HL-60 (cell line): Measurements from ENCODE around the gene PLAGL1.

Experiments used
- DNase-seq, 2 experiments: peaks; one replicate each; pipeline ENCODE4 v3.0.0-alpha.2; 2010 to 2020; ENCODE audit warnings: low read depth in 1 of 2, low spot score in 1 of 2
- H3K27ac ChIP-seq: fragments of 250-450 bp; sonication (Bioruptor Pico); replicated peaks from 2 replicates; pipeline ENCODE4 v1.5.1; 2020; ENCODE audit warnings: mild to moderate bottlenecking, moderate library complexity
- H3K27me3 ChIP-seq: fragments of 250-450 bp; sonication (Bioruptor Pico); 2 replicates; pipeline ENCODE4 v1.5.1; 2021; ENCODE audit warnings: mild to moderate bottlenecking, moderate library complexity; ENCODE audit not compliant: insufficient read depth, poor library complexity, severe bottlenecking
- H3K4me3 ChIP-seq: replicated peaks from 2 replicates; pipeline ENCODE4 v1.5.1; 2011; ENCODE audit warnings: mild to moderate bottlenecking, control low read depth, low read length; ENCODE audit not compliant: insufficient read depth
- GABPA ChIP-seq: IDR thresholded peaks from 2 replicates; pipeline ENCODE4 v1.6.1; 2012; ENCODE audit warnings: low read depth
- POLR2AphosphoS5 ChIP-seq: IDR thresholded peaks from 2 replicates; pipeline ENCODE4 v1.6.1; 2012; ENCODE audit warnings: low read depth
- SPI1 ChIP-seq: IDR thresholded peaks from 2 replicates; pipeline ENCODE4 v1.6.1; 2012; ENCODE audit warnings: low read depth, mild to moderate bottlenecking, borderline replicate concordance
- TF ChIP-seq, protein P1 (sequence below): IDR thresholded peaks from 2 replicates; pipeline ENCODE4 v1.6.1; 2012; ENCODE audit warnings: low read depth; ENCODE audit not compliant: insufficient replicate concordance
- TF ChIP-seq, protein P2 (sequence below): IDR thresholded peaks from one replicate; pipeline ENCODE4 v1.5.1; 2011; ENCODE audit warnings: low read length, control low read depth, inconsistent platforms; ENCODE audit not compliant: insufficient read depth

PLAGL1 gene

DNA sequence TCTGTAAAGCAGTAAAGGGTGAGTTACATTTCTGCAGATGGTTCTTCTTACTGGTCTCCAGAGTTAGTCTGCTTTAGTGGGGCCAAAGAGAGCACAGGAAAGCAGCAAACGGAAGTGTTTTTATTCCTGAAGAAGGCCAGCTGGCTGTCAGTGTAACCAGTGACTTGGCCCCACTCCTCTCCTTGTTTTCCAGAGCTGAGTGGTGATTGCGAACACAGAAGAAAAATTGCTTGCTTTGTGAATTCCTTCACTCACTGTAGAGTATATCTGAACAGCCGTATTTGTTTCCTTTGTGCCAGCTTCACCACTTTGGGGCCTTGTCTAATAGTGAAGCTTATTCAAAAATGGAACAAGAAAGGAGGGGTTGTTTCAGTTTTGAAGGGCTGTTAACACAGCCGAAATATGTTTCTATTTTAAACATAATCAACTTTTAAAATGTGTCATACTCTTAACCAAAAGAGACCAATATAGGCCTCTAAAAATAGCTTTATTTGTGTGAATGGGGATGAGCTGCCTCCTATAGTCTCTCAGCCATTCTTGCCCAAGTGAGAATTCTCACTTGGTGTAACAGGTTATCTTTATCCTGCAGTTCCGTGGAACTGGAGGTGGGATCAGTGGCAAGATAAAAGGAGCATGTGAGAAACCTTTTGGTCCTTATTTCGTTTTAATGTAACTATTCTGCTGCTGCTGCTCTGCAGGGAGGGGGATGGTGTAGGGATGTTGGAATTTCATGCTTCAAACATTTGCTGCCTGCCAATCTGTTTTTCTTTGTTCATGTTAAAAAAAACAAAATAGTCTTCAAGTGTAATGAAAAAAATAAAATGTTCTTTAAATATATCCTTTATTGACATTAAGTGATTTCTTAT is 105.9 kb downstream of the PLAGL1 start:
- Histone ChIP-seq H3K4me3 (no peak overlapping the region), H3K27me3 (no peaks in the 10 kb centered on the region), H3K27ac (no peak overlapping the region)
- TF ChIP-seq SPI1, result no peak
- no peak for TF ChIP-seq POLR2AphosphoS5
- no peak for TF ChIP-seq GABPA
- TF ChIP-seq, protein P1, sequence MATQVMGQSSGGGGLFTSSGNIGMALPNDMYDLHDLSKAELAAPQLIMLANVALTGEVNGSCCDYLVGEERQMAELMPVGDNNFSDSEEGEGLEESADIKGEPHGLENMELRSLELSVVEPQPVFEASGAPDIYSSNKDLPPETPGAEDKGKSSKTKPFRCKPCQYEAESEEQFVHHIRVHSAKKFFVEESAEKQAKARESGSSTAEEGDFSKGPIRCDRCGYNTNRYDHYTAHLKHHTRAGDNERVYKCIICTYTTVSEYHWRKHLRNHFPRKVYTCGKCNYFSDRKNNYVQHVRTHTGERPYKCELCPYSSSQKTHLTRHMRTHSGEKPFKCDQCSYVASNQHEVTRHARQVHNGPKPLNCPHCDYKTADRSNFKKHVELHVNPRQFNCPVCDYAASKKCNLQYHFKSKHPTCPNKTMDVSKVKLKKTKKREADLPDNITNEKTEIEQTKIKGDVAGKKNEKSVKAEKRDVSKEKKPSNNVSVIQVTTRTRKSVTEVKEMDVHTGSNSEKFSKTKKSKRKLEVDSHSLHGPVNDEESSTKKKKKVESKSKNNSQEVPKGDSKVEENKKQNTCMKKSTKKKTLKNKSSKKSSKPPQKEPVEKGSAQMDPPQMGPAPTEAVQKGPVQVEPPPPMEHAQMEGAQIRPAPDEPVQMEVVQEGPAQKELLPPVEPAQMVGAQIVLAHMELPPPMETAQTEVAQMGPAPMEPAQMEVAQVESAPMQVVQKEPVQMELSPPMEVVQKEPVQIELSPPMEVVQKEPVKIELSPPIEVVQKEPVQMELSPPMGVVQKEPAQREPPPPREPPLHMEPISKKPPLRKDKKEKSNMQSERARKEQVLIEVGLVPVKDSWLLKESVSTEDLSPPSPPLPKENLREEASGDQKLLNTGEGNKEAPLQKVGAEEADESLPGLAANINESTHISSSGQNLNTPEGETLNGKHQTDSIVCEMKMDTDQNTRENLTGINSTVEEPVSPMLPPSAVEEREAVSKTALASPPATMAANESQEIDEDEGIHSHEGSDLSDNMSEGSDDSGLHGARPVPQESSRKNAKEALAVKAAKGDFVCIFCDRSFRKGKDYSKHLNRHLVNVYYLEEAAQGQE, result no peak
- TF ChIP-seq, protein P2, sequence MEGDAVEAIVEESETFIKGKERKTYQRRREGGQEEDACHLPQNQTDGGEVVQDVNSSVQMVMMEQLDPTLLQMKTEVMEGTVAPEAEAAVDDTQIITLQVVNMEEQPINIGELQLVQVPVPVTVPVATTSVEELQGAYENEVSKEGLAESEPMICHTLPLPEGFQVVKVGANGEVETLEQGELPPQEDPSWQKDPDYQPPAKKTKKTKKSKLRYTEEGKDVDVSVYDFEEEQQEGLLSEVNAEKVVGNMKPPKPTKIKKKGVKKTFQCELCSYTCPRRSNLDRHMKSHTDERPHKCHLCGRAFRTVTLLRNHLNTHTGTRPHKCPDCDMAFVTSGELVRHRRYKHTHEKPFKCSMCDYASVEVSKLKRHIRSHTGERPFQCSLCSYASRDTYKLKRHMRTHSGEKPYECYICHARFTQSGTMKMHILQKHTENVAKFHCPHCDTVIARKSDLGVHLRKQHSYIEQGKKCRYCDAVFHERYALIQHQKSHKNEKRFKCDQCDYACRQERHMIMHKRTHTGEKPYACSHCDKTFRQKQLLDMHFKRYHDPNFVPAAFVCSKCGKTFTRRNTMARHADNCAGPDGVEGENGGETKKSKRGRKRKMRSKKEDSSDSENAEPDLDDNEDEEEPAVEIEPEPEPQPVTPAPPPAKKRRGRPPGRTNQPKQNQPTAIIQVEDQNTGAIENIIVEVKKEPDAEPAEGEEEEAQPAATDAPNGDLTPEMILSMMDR, result no peak
- DNase-seq, result no peak

GRCh38 chr6:143900358-143900757 is 107.7 kb downstream of the PLAGL1 start:
- no peak overlapping the region for H3K4me3 ChIP-seq
- H3K27ac ChIP-seq, result no peak overlapping the region
- H3K27me3 ChIP-seq, result no peaks in the 10 kb centered on the region
- DNase-seq, result no peak
- TF ChIP-seq GABPA (no peak), POLR2AphosphoS5 (no peak), SPI1 (no peak)
- TF ChIP-seq, protein P1, result no peak
- TF ChIP-seq, protein P2, result no peak

DNA sequence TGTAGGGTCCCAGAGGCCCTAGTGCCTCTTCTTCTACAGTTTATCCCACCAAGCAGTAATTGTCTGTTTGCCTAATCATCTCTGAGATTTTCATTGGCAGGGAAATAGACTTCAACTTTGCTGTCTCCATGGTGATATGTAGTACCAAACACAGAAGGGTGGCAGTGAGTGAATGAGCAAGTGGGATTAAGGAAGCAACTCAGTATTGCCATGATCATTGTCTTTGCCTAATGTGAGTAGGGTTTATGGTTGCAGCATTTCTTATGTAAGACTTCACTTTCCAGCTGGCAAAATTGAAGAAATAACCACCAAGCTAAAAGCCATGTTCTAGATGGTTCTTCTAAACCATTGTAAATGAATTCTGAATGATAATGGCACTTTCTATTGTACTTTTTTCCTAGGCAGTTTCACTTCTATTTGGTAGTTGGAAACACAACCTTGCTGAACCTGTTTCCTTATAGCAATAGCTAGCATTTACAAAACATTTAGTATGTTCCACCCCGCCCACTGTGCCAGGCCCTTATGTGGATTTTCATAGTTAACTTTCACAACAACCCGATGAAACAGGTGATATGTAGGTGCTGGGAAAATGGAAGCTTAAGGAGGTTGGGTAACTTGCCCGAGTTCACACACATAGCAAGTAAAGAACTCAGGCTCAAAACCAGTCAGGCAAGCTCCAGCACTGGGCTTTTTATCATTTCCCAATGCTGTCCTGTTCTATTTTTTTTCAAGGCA is 111.8 kb downstream of the PLAGL1 start:
- TF ChIP-seq, protein P1, result no peak
- no peak for TF ChIP-seq SPI1
- TF ChIP-seq POLR2AphosphoS5, result no peak
- no peak for TF ChIP-seq GABPA
- TF ChIP-seq, protein P2, result no peak
- no peak overlapping the region for H3K4me3 ChIP-seq
- H3K27ac ChIP-seq, result peak overlapping the region; percentile 31
- H3K27me3 ChIP-seq, result no peaks in the 10 kb centered on the region
- DNase-seq, result peak in 1 of 2 experiments; percentile 47
